ENCODE measurements around the gene CADM2.
"Not testable (repeated sequence)": the region's sequence is repeated elsewhere in the genome, so short reads cannot be mapped to it uniquely, and the experiment has no call there.

CADM2 gene

GRCh38 chr3:85481411-85482212, 522.8 kb downstream of the CADM2 start:
- DNase-seq (ENCODE audit: low read depth, low spot score) = no peak

DNA sequence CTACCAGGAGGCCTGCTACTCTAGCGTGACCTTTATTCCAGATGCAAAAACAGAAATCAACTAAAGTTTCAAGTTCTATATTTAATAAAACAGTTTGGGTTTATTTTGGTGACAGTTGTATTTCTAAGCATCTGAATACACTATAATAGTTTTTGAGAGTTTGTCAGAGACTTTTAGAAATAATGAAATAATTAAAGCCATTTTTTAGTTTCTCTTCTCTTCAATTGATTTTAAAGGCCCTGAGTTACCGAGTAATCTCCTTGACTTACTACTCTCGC, 523.4 kb downstream of the CADM2 start:
- no peak for DNase-seq (ENCODE audit: low read depth, low spot score)

GRCh38 chr3:85483986-85484385, 525.2 kb downstream of the CADM2 start:
- no peak for DNase-seq (ENCODE audit: low read depth, low spot score)

DNA sequence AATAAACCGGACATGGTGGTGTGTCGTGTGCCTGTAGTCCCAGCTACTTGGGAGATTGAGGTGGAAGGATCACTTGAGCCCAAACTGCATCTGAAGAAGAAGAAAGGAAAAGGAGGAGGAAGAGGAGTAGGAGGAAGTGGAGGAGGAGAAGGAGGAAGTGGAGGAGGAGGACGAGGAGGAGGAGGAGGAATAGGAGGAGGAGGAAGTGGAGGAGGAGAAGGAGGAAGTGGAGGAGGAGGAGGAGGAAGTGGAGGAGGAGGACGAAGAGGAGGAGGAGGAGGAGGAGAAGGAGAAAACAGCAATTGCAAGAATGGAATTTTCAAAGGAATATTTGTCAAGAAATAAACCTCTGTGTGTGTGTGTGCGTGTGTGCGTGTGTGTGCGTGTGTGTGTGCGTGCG, 528.6 kb downstream of the CADM2 start:
- DNase-seq (ENCODE audit: low read depth, low spot score) = no peak

DNA sequence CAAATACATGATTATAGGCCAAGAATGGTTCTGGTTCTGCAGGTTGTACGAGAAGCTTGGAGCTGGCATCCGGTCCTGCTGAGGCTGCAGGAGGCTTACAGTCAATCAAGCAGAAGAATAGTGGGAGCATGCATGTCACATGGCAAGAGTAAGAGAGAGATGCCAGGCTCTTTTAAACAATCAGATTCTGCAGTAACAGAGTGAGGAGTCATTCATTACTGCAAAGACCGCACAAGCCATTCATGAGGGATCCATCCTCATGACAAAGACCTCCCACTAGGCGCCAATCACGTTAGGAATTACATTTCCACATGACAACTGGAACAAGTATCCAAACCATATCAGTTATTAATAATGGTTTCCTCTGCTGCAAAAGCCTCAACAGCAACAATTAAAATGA, 536.8 kb downstream of the CADM2 start:
- DNase-seq (ENCODE audit: low read depth, low spot score) = no peak

DNA sequence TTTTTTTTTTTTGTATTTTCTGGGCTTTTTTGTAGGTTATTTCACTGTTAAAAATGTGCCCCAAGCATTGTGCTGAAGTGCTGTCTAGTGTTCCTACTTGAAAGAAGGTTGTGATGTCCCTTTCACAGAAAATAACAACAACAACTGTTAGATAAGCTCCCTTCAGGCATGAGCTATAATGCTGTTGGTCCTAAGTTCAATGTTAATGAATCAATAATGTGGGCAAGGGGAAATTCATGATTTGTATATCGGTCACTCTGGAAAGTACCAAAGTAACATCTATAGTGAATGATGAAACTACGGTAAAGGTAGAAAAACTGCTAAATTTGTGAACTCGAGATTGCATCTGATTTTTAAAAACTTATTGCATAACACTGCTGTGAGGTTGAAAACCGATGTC, 539.4 kb downstream of the CADM2 start:
- DNase-seq (ENCODE audit: low read depth, low spot score) = no peak

- DNase-seq (ENCODE audit: low read depth, low spot score) = no peak
Measured at GRCh38 chr3:85502148-85502875, 543.5 kb downstream of the CADM2 start.

- not testable (repeated sequence) for DNase-seq (ENCODE audit: low read depth, low spot score)
Measured at GRCh38 chr3:85504129-85504784, 545.5 kb downstream of the CADM2 start.

DNA sequence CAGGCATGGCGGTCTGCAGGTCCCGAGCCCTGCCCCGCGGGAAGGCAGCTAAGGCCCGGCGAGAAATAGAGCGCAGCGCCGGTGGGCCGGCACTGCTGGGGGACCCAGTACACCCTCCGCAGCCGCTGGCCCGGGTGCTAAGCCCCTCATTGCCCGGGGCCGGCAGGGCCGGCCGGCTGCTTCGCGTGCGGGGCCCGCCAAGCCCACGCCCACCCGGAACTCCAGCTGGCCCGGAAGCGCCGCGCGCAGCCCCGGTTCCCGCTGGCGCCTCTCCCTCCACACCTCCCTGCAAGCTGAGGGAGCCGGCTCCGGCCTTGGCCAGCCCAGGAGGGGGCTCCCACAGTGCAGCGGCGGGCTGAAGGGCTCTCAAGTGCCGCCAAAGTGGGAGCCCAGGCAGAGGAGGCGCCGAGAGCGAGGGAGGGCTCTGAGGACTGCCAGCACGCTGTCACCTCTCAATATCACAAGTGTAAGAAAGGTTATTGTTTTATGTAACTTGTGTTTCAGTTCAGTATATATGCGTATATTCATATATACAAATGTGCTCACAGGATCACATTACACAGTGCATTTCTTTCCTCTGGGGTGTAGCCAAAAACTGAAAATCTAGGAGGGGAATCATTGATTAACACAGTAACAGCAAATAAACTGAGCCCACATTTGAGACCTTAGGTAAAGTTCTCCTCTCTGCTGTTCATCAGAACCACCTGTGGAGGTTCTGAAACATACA, 546.2 kb downstream of the CADM2 start:
- DNase-seq (ENCODE audit: low read depth, low spot score) = not testable (repeated sequence)

DNA sequence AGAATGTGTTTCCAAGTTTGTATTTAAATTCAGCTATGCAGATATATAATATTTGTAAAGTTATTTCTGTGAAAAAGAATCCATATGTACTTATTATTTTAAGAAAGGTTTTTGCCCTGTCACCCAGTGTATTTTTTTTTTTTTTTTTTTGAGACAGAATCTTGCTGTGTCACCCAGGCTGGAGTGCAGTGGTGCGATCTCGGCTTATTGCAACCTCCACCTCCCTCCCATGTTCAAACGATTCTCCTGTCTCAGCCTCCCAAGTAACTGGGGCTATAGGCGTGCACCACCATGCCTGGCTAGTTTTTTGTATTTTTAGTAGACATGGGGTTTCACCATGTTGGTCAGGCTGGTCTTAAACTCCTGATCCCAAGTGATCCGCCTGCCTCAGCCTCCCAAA, 548.3 kb downstream of the CADM2 start:
- not testable (repeated sequence) for DNase-seq (ENCODE audit: low read depth, low spot score)

GRCh38 chr3:85508659-85509058, 549.9 kb downstream of the CADM2 start:
- no peak for DNase-seq (ENCODE audit: low read depth, low spot score)

DNA sequence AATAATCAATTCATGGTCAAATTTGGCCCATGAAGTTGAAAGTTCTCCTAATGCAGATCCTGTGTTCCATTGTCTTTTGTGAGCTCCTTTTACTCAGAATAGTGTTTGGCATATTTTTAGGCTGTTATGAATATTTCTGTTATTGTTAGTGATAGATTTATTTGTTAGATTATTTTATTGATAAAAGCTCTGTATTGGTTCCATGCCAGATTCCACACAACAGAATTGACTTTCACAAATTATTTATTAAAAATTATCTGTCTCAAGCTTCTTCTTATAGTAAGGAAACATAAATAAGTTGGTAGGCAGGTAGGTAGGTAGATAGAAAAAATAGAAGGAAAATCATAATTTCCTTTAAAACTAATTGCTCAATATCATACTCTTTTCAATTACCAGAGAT, 557.4 kb downstream of the CADM2 start:
- no peak for DNase-seq (ENCODE audit: low read depth, low spot score)

- DNase-seq (ENCODE audit: low read depth, low spot score) = no peak
Measured at GRCh38 chr3:85524104-85524503, 565.3 kb downstream of the CADM2 start.

- DNase-seq (ENCODE audit: low read depth, low spot score) = no peak
Measured at GRCh38 chr3:85525264-85525663, 566.5 kb downstream of the CADM2 start.

- DNase-seq (ENCODE audit: low read depth, low spot score) = no peak
Measured at GRCh38 chr3:85533586-85533985, 574.8 kb downstream of the CADM2 start.

DNA sequence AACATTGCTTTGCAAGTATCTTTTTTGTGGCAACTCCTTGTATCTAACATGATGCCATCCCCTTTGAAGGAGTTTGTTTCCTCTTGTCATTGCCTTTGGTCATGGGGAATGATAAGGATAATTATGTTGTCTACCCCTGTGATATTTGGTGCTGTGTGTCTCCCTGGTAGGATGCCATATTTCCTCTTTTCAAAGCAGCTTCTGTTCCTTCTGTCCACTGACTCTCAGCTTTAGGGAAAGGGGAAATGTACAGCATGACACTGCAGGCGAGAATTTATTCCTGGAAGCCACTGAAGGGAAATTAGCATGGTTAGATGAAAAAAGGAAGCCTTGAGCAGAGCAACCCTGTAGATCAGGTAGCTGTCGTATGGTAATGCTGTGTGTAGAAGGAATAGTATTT, 576.7 kb downstream of the CADM2 start:
- no peak for DNase-seq (ENCODE audit: low read depth, low spot score)

- no peak for DNase-seq (ENCODE audit: low read depth, low spot score)
Measured at GRCh38 chr3:85539232-85539631, 580.4 kb downstream of the CADM2 start.

GRCh38 chr3:85554153-85554552, 595.4 kb downstream of the CADM2 start:
- DNase-seq (ENCODE audit: low read depth, low spot score) = no peak

GRCh38 chr3:85560088-85560785, 601.4 kb downstream of the CADM2 start:
- peak; percentile 55 for DNase-seq (ENCODE audit: low read depth, low spot score)

- peak; percentile 42 for DNase-seq (ENCODE audit: low read depth, low spot score)
Measured at GRCh38 chr3:85567071-85567676, 608.4 kb downstream of the CADM2 start.

- DNase-seq (ENCODE audit: low read depth, low spot score) = no peak
Measured at GRCh38 chr3:85570819-85571218, 612.0 kb downstream of the CADM2 start.

Measured in astrocyte of the hippocampus (primary cell).